ENCODE measurements around the gene CRNKL1.

CRNKL1 gene

DNA sequence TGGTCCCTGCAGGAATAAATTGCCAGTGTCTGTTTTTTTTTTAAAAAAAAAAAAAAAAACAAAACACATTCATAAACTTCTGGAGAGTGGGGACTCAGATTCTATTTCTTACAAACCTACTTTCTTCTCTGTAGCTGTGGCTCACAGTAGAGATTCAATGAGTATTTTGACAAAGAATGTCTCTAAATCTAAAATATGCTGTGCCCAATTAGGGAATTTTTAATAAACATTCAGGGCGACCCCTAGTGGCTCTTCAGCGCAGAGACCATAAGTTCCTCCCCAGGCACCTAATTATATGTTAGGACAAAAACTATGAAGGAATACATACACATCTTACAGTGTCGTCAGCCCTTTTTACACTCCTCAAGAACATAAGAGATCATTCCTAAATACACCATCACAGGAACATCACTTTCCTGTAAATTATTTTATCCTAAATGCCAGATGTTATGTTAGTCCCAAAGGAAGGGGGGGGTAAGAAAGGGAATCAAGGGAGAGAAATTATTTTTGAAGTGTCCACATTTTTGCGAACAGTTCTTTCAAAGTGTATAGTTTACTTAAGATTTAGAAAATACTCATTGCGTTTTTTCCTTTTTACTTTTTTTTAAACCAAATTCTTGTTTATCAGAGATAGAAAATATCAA, 56.9 kb downstream of the CRNKL1 start:
- Histone ChIP-seq H3K36me3 (ENCODE audit: control insufficient read depth, insufficient read depth, low read length) (peaks cover 43% of the 10 kb centered on the region), H3K9me3 (ENCODE audit: control insufficient read depth, low read length) (no peaks in the 10 kb centered on the region), H3K4me1 (ENCODE audit: control insufficient read depth, insufficient read depth, low read length, poor library complexity, severe bottlenecking) (peaks cover 45% of the 10 kb centered on the region), H3K27ac (ENCODE audit: low read depth, low read length, severe bottlenecking) (no peak overlapping the region), H3K4me3 (ENCODE audit: extremely low read depth, insufficient read depth, low read length, poor library complexity, severe bottlenecking) (no peak overlapping the region)
- 40% methylated on average over 1 of the region's 5 CpGs; no CpG with 5 or more reads in 1 of the 2 experiments for WGBS, 2 experiments (ENCODE audit: insufficient coverage in 2 of 2)

DNA sequence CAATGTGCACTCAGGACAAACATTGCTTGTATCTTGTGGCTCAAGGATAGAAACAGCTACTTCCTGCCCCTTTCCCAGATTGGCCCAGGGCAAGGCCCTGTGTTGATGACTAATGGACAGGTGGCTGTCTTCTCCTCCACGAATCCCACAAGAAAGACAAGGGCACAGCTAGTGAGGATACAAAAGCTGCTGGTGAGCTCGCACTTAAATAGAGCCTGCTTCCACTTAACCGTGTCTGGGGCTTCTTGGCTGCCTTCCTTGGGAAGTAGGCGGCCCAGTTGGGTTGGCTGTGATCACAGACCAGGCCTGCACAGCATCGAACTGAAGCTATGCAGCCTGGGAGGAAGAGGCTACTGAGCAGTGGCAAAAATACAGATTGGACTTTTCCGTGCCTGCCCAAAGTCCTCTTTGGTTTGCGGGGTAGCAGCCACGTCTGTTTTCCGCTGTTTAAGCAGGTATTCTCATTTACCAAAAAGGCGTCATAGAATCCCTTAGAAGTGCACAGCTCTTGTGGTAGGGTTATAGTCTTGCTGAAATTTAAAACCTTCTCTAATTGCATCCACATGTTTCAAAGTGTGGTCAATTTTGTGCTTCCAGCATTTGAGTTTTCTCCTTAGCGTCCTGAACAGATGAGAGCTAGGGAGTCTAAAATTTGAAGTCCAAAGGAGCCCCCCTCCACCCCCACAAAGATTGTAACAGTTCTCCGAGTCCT, 58.2 kb downstream of the CRNKL1 start:
- H3K4me3 ChIP-seq (ENCODE audit: extremely low read depth, insufficient read depth, low read length, poor library complexity, severe bottlenecking) = no peak overlapping the region
- WGBS, 2 experiments (ENCODE audit: insufficient coverage in 2 of 2) = 84 to 88% methylated on average over 10 of the region's 12 CpGs
- peaks cover 37% of the 10 kb centered on the region for H3K36me3 ChIP-seq (ENCODE audit: control insufficient read depth, insufficient read depth, low read length)
- H3K27ac ChIP-seq (ENCODE audit: low read depth, low read length, severe bottlenecking) = peak overlapping the region; percentile 98
- H3K4me1 ChIP-seq (ENCODE audit: control insufficient read depth, insufficient read depth, low read length, poor library complexity, severe bottlenecking) = peaks cover 51% of the 10 kb centered on the region
- no peaks in the 10 kb centered on the region for H3K9me3 ChIP-seq (ENCODE audit: control insufficient read depth, low read length)

DNA sequence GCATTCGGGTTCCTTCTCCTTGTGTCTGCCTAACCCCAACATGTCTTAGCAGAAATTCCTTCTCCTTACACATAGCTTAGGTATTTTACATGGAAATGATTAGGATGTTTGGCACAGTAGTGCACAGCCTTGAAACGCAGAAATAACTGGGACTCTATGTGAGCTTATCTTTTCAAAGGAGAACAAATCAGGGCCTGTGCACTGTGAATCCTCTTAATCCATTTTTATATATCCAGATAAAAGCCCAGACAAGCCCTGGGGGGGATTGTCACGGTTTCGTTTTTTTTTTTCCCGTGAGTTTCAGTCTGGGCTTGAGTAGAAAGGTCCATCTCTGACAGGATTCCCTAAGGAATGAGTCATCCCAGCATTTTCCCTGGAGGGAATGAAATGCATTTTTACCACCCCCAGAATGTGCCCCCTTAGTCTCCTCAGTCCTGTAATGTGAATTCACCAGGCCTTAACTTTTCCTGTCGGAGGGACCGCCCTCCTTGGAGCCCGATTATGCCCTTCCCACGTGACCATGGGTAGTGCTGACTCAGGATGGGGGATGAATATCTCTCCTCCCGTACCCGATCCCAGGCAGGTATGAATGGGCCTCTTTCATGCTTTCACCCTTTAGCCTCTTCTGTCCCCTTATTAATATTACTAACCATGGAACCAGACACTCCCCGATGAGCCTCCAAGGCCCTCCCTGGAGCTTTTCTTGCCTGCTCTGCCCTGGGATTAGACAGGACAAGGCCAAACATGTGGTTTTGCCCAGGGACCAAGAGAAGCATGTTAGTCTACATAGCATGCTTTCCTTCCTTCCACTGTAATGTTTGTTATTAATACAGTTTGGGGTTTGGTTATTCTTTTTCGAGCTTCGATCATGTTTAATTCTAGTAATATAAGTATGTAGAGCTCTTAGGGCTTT, 59.0 kb downstream of the CRNKL1 start:
- H3K9me3 ChIP-seq (ENCODE audit: control insufficient read depth, low read length) = no peaks in the 10 kb centered on the region
- 23 to 67% methylated on average over 1 to 6 of the region's 14 CpGs for WGBS, 2 experiments (ENCODE audit: insufficient coverage in 2 of 2)
- peaks cover 51% of the 10 kb centered on the region for H3K4me1 ChIP-seq (ENCODE audit: control insufficient read depth, insufficient read depth, low read length, poor library complexity, severe bottlenecking)
- peak overlapping the region; percentile 98 for H3K27ac ChIP-seq (ENCODE audit: low read depth, low read length, severe bottlenecking)
- peaks cover 34% of the 10 kb centered on the region for H3K36me3 ChIP-seq (ENCODE audit: control insufficient read depth, insufficient read depth, low read length)
- peak overlapping the region; percentile 9 for H3K4me3 ChIP-seq (ENCODE audit: extremely low read depth, insufficient read depth, low read length, poor library complexity, severe bottlenecking)

DNA sequence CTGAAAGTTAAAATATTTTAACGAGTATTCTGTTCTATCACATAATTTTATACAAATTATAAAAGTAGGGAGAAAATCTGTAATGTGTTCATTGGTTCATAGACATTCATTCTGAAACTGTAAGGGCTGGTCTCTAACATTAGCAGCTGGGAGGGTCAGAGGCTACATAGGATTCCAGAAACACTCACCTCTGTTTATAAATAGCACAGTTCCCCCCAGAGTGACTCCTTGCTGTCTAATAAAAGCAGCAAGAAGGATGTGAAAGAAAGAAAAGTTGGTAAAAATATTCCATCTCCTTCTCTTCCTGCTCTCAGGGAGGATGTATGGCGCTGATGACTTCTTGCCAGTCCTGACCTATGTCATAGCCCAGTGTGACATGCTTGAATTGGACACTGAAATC, 60.4 kb downstream of the CRNKL1 start:
- H3K4me3 ChIP-seq (ENCODE audit: extremely low read depth, insufficient read depth, low read length, poor library complexity, severe bottlenecking) = no peak overlapping the region

DNA sequence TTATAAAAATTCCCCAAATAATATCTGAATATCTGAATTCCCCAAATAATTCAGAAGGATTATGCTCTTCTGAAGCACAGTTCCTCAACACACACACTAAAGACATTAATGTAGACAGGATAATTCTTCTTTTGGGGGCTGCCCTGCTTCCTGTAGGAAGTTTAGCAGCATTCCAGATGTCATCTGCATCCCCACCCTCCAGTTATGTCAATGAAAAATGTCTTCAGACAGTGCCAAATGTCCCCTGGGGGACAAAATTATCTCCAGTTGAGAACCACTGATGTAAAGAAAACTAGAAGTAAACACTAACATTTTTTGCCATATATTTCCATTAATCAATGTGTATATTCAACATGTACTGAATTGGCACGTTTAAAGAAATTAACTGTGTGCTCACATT, 61.0 kb downstream of the CRNKL1 start:
- Histone ChIP-seq H3K4me1 (ENCODE audit: control insufficient read depth, insufficient read depth, low read length, poor library complexity, severe bottlenecking) (peaks cover 51% of the 10 kb centered on the region), H3K27ac (ENCODE audit: low read depth, low read length, severe bottlenecking) (peak overlapping the region; percentile 98), H3K36me3 (ENCODE audit: control insufficient read depth, insufficient read depth, low read length) (peaks cover 30% of the 10 kb centered on the region), H3K4me3 (ENCODE audit: extremely low read depth, insufficient read depth, low read length, poor library complexity, severe bottlenecking) (no peak overlapping the region), H3K9me3 (ENCODE audit: control insufficient read depth, low read length) (no peaks in the 10 kb centered on the region)
- WGBS, 2 experiments (ENCODE audit: insufficient coverage in 2 of 2) = no CpG with 5 or more reads among the region's 1 CpG

More for the DNA sequence above, 60.4 kb downstream of the CRNKL1 start:
- Histone ChIP-seq H3K9me3 (ENCODE audit: control insufficient read depth, low read length) (no peaks in the 10 kb centered on the region), H3K27ac (ENCODE audit: low read depth, low read length, severe bottlenecking) (peak overlapping the region; percentile 98), H3K4me1 (ENCODE audit: control insufficient read depth, insufficient read depth, low read length, poor library complexity, severe bottlenecking) (peaks cover 51% of the 10 kb centered on the region), H3K36me3 (ENCODE audit: control insufficient read depth, insufficient read depth, low read length) (peaks cover 30% of the 10 kb centered on the region)
- no CpG with 5 or more reads among the region's 2 CpGs for WGBS, 2 experiments (ENCODE audit: insufficient coverage in 2 of 2)

DNA sequence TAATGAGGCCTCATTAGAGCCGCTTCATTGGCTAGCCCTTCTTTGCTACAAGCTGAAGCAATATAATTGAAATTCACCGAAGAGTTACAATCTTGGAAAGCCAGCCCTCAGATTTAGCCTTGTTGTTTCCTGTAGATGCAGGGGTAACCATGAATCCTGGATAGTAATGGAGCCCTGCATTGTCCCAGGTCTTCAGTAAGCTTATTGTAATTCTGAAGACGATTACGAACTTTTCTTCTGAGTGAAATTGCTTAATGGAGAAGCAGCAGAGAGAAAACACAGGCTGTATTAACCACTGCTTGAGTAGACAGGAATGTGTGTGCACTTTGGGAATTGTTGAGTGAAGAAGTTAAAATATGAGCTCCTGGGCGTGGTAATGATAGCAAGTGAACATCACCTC, 61.4 kb downstream of the CRNKL1 start:
- no peak overlapping the region for H3K4me3 ChIP-seq (ENCODE audit: extremely low read depth, insufficient read depth, low read length, poor library complexity, severe bottlenecking)
- peaks cover 51% of the 10 kb centered on the region for H3K4me1 ChIP-seq (ENCODE audit: control insufficient read depth, insufficient read depth, low read length, poor library complexity, severe bottlenecking)
- H3K27ac ChIP-seq (ENCODE audit: low read depth, low read length, severe bottlenecking) = peak overlapping the region; percentile 98
- WGBS, 2 experiments (ENCODE audit: insufficient coverage in 2 of 2) = 97% methylated on average over 4 of the region's 5 CpGs
- peaks cover 31% of the 10 kb centered on the region for H3K36me3 ChIP-seq (ENCODE audit: control insufficient read depth, insufficient read depth, low read length)
- H3K9me3 ChIP-seq (ENCODE audit: control insufficient read depth, low read length) = no peaks in the 10 kb centered on the region

DNA sequence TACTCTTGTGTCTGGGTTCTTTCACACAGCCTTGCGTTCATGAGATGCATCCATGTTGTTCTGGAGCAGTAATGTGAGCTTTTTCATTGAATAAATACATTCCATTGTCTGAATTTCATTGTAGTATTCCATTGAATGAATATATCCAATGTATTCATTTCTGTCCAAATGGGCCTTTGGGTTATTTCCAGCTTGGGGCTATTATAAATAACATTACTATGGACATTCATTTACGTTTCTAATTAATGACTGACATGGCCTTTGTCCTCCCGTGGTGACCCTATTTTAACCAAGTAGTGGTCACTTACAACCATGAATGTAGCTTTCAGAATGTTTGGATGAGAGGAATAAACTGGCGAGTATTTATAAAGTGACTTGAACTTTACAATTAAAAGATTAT, 65.2 kb downstream of the CRNKL1 start:
- WGBS, 2 experiments (ENCODE audit: insufficient coverage in 2 of 2) = 100% methylated on average over 1 of the region's 4 CpGs; no CpG with 5 or more reads in 1 of the 2 experiments
- Histone ChIP-seq H3K4me3 (ENCODE audit: extremely low read depth, insufficient read depth, low read length, poor library complexity, severe bottlenecking) (no peak overlapping the region), H3K36me3 (ENCODE audit: control insufficient read depth, insufficient read depth, low read length) (peaks cover 42% of the 10 kb centered on the region), H3K27ac (ENCODE audit: low read depth, low read length, severe bottlenecking) (no peak overlapping the region), H3K9me3 (ENCODE audit: control insufficient read depth, low read length) (no peaks in the 10 kb centered on the region), H3K4me1 (ENCODE audit: control insufficient read depth, insufficient read depth, low read length, poor library complexity, severe bottlenecking) (peaks cover 27% of the 10 kb centered on the region)

DNA sequence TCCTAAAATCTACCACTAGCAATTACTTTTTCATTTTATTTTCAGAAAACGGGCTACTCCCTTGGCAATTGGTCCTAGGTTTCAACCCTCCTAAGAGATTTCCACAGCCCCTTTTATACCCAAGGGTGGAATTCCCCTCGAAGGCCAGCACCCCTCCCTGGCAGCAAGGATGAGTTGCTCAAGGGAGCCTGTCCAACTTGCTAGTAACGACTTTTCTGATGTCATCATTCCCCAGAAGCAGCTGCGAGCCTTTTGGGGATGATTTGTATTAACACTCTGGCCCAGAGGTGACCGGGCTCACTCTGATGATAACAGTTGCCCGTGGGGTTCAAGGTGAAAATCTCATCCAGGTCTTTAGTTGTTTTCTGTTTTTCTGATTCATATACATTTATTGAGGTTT, 65.8 kb downstream of the CRNKL1 start:
- Histone ChIP-seq H3K27ac (ENCODE audit: low read depth, low read length, severe bottlenecking) (no peak overlapping the region), H3K4me1 (ENCODE audit: control insufficient read depth, insufficient read depth, low read length, poor library complexity, severe bottlenecking) (peaks cover 23% of the 10 kb centered on the region), H3K9me3 (ENCODE audit: control insufficient read depth, low read length) (no peaks in the 10 kb centered on the region), H3K4me3 (ENCODE audit: extremely low read depth, insufficient read depth, low read length, poor library complexity, severe bottlenecking) (no peak overlapping the region), H3K36me3 (ENCODE audit: control insufficient read depth, insufficient read depth, low read length) (peaks cover 48% of the 10 kb centered on the region)
- 89 to 90% methylated on average over 3 to 4 of the region's 6 CpGs for WGBS, 2 experiments (ENCODE audit: insufficient coverage in 2 of 2)
